ENCODE data around the gene CDC14B.

DNA sequence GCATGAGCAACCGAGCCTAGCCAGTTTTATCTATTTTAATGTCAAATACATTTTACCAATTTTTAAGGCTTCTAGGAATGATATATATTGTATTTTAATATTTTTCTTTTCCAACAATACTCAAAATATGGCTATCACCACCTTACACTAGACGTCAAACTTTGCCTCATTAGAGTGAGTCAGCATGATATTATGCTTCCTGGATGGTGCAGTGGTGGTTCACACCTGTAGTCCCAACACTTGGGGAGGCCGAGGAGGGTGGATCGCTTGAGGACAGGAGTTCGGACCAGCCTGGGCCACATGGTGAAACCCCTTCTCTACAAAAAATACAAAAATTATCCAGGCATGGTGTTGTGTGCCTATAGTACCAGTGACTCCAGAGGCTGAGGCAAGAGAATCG is 7.3 kb upstream of the CDC14B start:
- TF ChIP-seq MAFK (IDR thresholded peaks at IDR 0.05; ENCODE audit: low read depth, low read length) (no peak), CTCF (conservative IDR thresholded peaks at IDR 0.05; ENCODE audit: low read depth, low read length) (no peak), RAD21 (IDR thresholded peaks at IDR 0.05; ENCODE audit: low read length) (no peak), NFE2L2 (IDR thresholded peaks at IDR 0.05; ENCODE audit: low read depth, low read length) (no peak)

Data from IMR-90 (cell line).